DMS79 (cell line): ENCODE measurements around the gene RSKR.
A peak's percentile ranks its signal among the peaks of the same experiment; 100 is the strongest.
"Not testable (repeated sequence)": the region's sequence is repeated elsewhere in the genome, so short reads cannot be mapped to it uniquely, and the experiment has no call there.

Source experiments
- DNase-seq: peaks from one replicate; lab custom pipeline; 2025; lab: John Stamatoyannopoulos, UW

The RSKR gene

DNA sequence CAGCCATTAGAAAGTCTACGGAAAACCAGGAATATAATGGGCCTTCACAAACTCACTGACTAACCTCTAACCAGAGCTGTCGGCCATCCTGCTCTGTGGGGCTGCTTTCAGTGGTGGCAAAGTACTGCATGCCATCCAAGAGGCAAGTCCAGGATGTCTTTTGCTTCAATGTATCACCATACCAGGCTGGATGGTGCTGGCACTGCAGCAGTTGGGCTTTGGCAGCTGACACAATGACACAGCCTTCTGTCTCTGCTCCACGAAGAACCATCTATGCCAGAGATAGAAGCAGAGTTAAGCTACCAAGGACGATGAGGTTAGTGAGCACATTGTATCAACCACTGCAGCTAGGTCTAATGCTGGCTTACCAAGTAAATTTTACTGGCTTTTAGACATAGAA, 9.7 kb upstream of the RSKR start:
- no peak for DNase-seq

- DNase-seq = no peak
Measured at GRCh38 chr17:28622186-28622585, 8.2 kb upstream of the RSKR start.

DNA sequence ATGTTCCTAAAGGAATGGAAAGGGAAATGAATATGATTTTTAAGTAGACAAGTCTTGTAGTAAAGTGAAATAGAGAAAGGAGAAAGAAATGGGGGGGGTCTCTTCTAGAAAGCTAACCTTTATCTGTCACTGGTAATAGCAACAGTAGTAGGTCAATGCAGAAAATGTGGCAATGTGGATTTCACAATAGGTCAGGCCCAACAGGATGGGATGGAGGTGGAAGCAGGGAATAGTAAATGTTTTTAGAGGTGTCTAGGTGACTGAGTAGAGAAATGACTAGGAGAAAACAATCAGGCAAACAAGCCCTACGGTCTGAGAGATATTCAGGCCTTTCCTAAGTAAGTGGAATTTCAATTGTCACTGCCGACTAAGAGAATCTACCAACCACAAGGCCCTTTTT, 6.0 kb upstream of the RSKR start:
- no peak for DNase-seq

- DNase-seq = no peak
Measured at GRCh38 chr17:28618464-28618863, 4.5 kb upstream of the RSKR start.

GRCh38 chr17:28616281-28616680, 2.3 kb upstream of the RSKR start:
- no peak for DNase-seq

GRCh38 chr17:28615260-28615940, 1.4 kb upstream of the RSKR start:
- no peak for DNase-seq

DNA sequence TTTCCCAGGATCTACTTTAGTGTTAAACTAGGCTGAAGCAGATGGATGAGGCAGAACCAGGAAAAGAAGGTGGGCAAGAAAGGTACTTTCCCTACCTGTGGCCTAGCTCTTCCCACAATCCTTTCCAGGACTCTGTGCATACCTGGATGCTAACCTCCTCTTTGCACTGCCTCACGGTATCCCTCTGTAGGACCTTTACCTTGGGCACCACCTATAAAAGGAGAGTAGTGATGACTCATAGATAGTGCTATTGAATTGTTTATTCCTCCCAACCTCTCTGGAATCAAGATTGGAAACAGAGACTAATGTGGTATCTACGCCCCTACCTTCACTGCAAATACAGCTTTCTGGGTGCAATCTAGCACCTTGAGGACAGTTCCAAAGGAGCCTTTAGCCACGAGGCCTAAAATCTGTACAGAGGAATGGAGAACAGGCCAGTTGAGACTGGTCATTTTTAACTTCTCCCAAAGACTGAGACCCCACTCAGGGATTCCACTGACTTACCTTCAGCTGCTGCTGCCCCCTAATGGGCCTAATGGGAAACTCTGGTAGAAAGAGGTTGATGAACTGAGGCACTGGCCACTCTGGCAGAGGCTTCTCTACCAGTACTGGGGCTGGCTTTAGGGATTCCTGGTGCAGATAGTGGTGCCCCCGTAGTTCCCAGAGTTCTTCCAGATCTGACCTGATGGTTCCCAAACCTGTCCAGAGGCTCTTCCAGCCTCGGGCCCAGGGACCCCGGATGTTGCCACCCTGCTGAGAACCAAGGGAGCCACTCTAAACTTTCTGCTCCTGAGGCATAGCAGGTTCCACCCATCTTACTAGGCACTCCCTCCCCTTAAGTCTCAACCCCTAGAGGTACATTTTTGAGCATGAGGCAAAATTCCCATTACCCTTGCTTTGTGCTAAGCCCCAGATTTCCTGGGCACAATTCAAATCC, 781 bp downstream of the RSKR start:
- DNase-seq = no peak

- DNase-seq = no peak
Measured at GRCh38 chr17:28612531-28612930, 1.5 kb downstream of the RSKR start.

GRCh38 chr17:28610376-28610775, 3.6 kb downstream of the RSKR start:
- DNase-seq = no peak

DNA sequence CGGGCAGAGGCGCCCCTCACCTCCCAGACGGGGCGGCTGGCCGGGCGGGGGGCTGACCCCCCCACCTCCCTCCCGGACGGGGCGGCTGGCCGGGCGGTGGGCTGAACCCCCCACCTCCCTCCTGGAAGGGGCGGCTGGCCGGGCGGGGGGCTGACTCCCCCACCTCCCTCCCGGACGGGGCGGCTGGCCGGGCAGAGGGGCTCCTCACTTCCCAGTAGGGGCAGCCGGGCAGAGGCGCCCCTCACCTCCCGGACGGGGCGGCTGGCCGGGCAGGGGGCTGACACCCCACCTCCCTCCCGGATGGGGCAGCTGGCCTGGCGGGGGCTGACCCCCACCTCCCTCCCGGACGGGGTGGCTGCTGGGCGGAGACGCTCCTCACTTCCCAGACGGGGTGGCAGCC, 10.0 kb downstream of the RSKR start:
- not testable (repeated sequence) for DNase-seq

GRCh38 chr17:28599311-28600184, 14.4 kb downstream of the RSKR start:
- DNase-seq = peak; percentile 22

- DNase-seq = peak; percentile 95
Measured at GRCh38 chr17:28598799-28599310, 15.1 kb downstream of the RSKR start, which contains the start of gene SPAG5. TSS of gene SPAG5 (minus strand) at chr17:28599025. CDS start at chr17:28598946, 79 bp downstream.

DNA sequence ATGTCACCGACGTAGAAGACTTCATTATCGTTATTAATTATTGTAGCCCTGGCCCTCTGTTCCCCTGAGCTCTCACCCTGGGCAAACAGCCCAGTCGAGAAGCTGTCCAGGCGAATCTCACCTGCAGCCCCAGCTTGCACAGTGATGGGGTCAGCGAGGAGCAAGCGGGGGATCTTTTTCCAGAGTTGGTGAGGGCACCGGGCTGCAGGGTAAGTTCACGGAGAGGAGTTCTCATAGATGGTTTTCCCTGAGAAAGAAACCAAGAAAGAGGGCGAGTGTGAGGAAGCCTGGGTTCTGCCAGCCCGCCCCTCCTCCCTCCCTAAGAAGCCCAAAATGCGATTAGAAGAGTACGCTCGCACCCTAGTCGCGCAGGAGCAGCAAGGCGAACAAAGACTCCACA, 15.6 kb downstream of the RSKR start:
- DNase-seq = no peak

- DNase-seq = no peak
Measured at GRCh38 chr17:28597606-28598383, 16.2 kb downstream of the RSKR start.

DNA sequence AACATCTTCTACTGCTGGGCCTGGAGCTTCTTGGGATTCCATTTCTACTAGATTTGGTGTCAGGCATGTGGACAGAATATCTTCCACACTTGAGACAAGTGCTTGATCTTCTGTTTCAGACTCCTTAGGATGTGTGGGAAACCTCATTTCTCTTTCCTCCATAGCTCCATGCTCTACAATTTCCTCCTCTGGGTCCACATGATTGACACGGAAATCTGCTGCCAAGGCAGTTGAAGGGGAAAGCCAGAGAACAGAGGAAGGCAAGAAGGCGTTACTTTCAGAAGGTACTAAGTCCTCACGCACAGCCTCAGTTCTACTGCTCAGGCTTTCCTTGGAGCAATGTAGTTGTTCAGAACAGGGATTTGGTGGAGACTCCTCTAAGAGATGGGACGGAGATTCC, 21.7 kb downstream of the RSKR start:
- no peak for DNase-seq

- DNase-seq = no peak
Measured at GRCh38 chr17:28585851-28586250, 28.1 kb downstream of the RSKR start.

- no peak for DNase-seq
Measured at GRCh38 chr17:28584434-28584833, 29.6 kb downstream of the RSKR start.

DNA sequence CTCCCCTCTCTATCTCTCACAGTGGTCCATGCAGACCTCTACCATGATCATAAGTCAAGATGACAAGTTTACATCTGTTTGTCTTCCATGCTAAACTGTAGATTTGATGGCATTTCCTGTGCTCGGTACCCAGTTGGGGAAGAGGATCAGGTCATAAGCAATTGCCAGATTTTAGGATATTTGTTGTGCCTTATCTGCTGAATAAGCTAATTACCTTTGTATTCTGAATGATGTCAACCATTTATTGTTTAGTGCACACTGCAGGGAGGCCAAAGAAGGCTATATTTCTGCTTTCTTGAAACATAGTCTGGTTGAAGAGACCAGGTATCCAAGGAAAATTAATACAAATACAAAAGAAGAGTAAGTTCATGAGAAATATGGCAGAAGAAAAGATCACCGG, 31.5 kb downstream of the RSKR start:
- DNase-seq = no peak

- no peak for DNase-seq
Measured at GRCh38 chr17:28580959-28581358, 33.0 kb downstream of the RSKR start.

DNA sequence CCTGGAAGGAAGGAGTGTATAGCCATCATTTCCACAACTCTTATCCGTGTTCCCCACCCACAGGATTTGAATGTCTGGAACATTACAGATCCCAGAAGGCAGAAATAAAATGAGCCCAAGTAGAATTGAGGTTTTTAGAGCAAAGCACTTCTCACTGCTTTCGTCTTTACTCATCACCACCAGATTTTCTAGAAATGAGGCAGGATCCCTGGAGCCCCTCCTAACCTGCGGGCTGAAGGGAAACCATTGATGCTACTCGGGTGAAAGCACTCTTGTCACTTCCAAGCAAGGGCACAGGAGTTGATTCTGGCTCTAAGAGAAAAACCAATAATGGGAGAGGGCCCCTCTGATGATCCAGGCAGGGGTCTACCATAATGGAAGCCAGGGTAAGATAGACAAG, 34.5 kb downstream of the RSKR start:
- DNase-seq = no peak
